HEK293 (cell line): Measurements from ENCODE around the gene SS18.

ENCODE experiments used
- CTCF ChIP-seq: fragments of 450-650 bp; formaldehyde crosslinking; IDR thresholded peaks from 2 replicates; pipeline ENCODE4 v1.5.1; 2016; ENCODE audit warnings: missing biosample characterization, missing genetic modification characterization
- OSR2 ChIP-seq: fragments of 450-650 bp; formaldehyde crosslinking; IDR thresholded peaks from 2 replicates; pipeline ENCODE4 v1.5.1; 2016; ENCODE audit warnings: missing biosample characterization, missing genetic modification characterization
- SCRT1 ChIP-seq: fragments of 450-650 bp; formaldehyde crosslinking; IDR thresholded peaks from 2 replicates; pipeline ENCODE4 v1.5.1; 2016; ENCODE audit warnings: missing biosample characterization, missing genetic modification characterization, borderline replicate concordance
- ZNF335 ChIP-seq: fragments of 450-650 bp; formaldehyde crosslinking; conservative IDR thresholded peaks from 2 replicates; pipeline ENCODE4 v1.5.1; 2016; ENCODE audit warnings: missing biosample characterization, missing genetic modification characterization

- TF ChIP-seq ZNF335 (no peak), CTCF (tag by site-specific recombination) (no peak), OSR2 (tag by site-specific recombination) (no peak), SCRT1 (tag by site-specific recombination) (no peak)
These were observed 107.5 kb downstream of the SS18 start for GRCh38 chr18:25982961-25983360.
